ENCODE data around the gene NENF.
"Not testable (repeated sequence)": the region's sequence is repeated elsewhere in the genome, so short reads cannot be mapped to it uniquely, and the experiment has no call there.

The NENF gene

GRCh38 chr1:212470059-212470458 lies 37.3 kb downstream of the NENF start:
- Mint-ChIP-seq H3K4me3 (peak overlapping the region in 2 of 3 experiments; percentile 9 to 14), H3K27ac (peak overlapping the region in 2 of 3 experiments; percentile 61 to 85), H3K36me3 (ENCODE audit: low read depth) (no peaks in the 10 kb centered on the region), H3K27me3 (ENCODE audit: low read depth) (peaks cover 9% of the 10 kb centered on the region), H3K4me1 (peaks cover 27% of the 10 kb centered on the region), H3K9me3 (no peaks in the 10 kb centered on the region)
- TF ChIP-seq CTCF (IDR thresholded peaks at IDR 0.05; ENCODE audit: unreplicated experiment in 3 of 3): no peak

- TF ChIP-seq CTCF (IDR thresholded peaks at IDR 0.05; ENCODE audit: unreplicated experiment in 3 of 3): no peak
- peaks cover 8% of the 10 kb centered on the region for H3K27me3 Mint-ChIP-seq (ENCODE audit: low read depth)
- H3K9me3 Mint-ChIP-seq: no peaks in the 10 kb centered on the region
- H3K36me3 Mint-ChIP-seq (ENCODE audit: low read depth): no peaks in the 10 kb centered on the region
- H3K27ac Mint-ChIP-seq: no peak overlapping the region
- peaks cover 24% of the 10 kb centered on the region for H3K4me1 Mint-ChIP-seq
- H3K4me3 Mint-ChIP-seq: no peak overlapping the region
Measured at GRCh38 chr1:212471286-212471685, 38.6 kb downstream of the NENF start.

- TF ChIP-seq CTCF (IDR thresholded peaks at IDR 0.05; ENCODE audit: unreplicated experiment in 3 of 3): no peak
- Mint-ChIP-seq H3K27ac (no peak overlapping the region), H3K4me1 (peaks cover 16% of the 10 kb centered on the region), H3K4me3 (no peak overlapping the region), H3K27me3 (ENCODE audit: low read depth) (peaks cover 6% of the 10 kb centered on the region), H3K9me3 (no peaks in the 10 kb centered on the region), H3K36me3 (ENCODE audit: low read depth) (no peaks in the 10 kb centered on the region)
Measured at GRCh38 chr1:212471891-212472675, 39.4 kb downstream of the NENF start.

GRCh38 chr1:212473729-212474128 lies 41.0 kb downstream of the NENF start:
- Mint-ChIP-seq H3K36me3 (ENCODE audit: low read depth) (no peaks in the 10 kb centered on the region), H3K4me3 (no peak overlapping the region), H3K4me1 (peaks cover 8% of the 10 kb centered on the region), H3K9me3 (no peaks in the 10 kb centered on the region), H3K27ac (no peak overlapping the region), H3K27me3 (ENCODE audit: low read depth) (peaks cover 11% of the 10 kb centered on the region)
- no peak for TF ChIP-seq CTCF (IDR thresholded peaks at IDR 0.05; ENCODE audit: unreplicated experiment in 3 of 3)

GRCh38 chr1:212475151-212475550 lies 42.4 kb downstream of the NENF start:
- no peak for TF ChIP-seq CTCF (IDR thresholded peaks at IDR 0.05; ENCODE audit: unreplicated experiment in 3 of 3)
- Mint-ChIP-seq H3K9me3 (no peaks in the 10 kb centered on the region), H3K27ac (no peak overlapping the region), H3K4me1 (peaks cover 10% of the 10 kb centered on the region), H3K27me3 (ENCODE audit: low read depth) (peaks cover 21% of the 10 kb centered on the region), H3K4me3 (no peak overlapping the region), H3K36me3 (ENCODE audit: low read depth) (no peaks in the 10 kb centered on the region)

- not testable (repeated sequence) for H3K4me3 Mint-ChIP-seq; H3K9me3 Mint-ChIP-seq; H3K27ac Mint-ChIP-seq; H3K4me1 Mint-ChIP-seq; H3K36me3 Mint-ChIP-seq (ENCODE audit: low read depth)
- H3K27me3 Mint-ChIP-seq (ENCODE audit: low read depth): peaks cover 27% of the 10 kb centered on the region
Measured at GRCh38 chr1:212475831-212476230, 43.1 kb downstream of the NENF start.

Data from nephron (organoid).